ENCODE data around the gene NQO2. TPM values are rescaled to one million over a fixed set of nuclear protein-coding genes. Genes with fewer than 3 reads are reported as not detected.

The NQO2 gene
- total and polyA plus RNA-seq, 2 of the 13 experiments (the other 11 are each of a cell fraction or from before 2014, with no cell fraction given): 32.2 to 56.5 TPM

GRCh38 chr6:2990932-2991506 lies 8.7 kb upstream of the NQO2 start:
- in situ Hi-C loops (cut with HindIII; ENCODE audit: extremely low pct_ligation_motif_present, low pct_unique_long_range_greater_than_20kb): loop anchor here (10.0 kb wide), 1 partner anchor 264 kb away; the partner anchor contains the start of gene PSMG4
- FAIRE-seq: no peak
- Histone ChIP-seq H3K27me3 (ENCODE audit: control insufficient read depth in 1 of 2, insufficient read depth in 2 of 2, low read length in 2 of 2) (no peaks in the 10 kb centered on the region; a peak in 1 of 5 replicates), H3K4me1 (ENCODE audit: insufficient read depth, low read length) (peaks cover 58% of the 10 kb centered on the region), H3K4me3 (replicated peaks in 1 of 3; ENCODE audit: insufficient read depth in 1 of 3, low read depth in 2 of 3, low read length in 3 of 3) (peak overlapping the region; percentile 72 to 81 (median 78)), H3K79me2 (ENCODE audit: insufficient read depth, low read length) (no peaks in the 10 kb centered on the region), H3K9ac (ENCODE audit: insufficient read depth, low read depth, low read length) (peak overlapping the region; percentile 94), H3K4me2 (ENCODE audit: low read depth, low read length) (peak overlapping the region; percentile 84), H4K20me1 (ENCODE audit: insufficient read depth, low read length) (no peaks in the 10 kb centered on the region), H2AFZ (ENCODE audit: low read length) (peak overlapping the region; percentile 95), H3K9me3 (ENCODE audit: low read length) (no peaks in the 10 kb centered on the region), H3K36me3 (replicated peaks in 1 of 2; ENCODE audit: control insufficient read depth in 1 of 2, insufficient read depth in 2 of 2, low read length in 2 of 2) (no peaks in the 10 kb centered on the region), H3K27ac (ENCODE audit: extremely low read length, insufficient read depth, low read length) (peak overlapping the region; percentile 96)
- CTCF ChIA-PET (ENCODE audit: low intra/inter-chr PET ratio, low total read pairs): interaction anchor here (4.4 kb wide), 1 partner anchor 38 kb away, joined by 60 read pairs; no protein-coding TSS in a partner anchor
- DNase-seq (ENCODE audit: low spot score): no peak
- intact Hi-C loops (cut with micrococcal nuclease; ENCODE audit: unreplicated experiment): no loop called here
- BruUV-seq (replicated peaks): no TSS peak
- ATAC-seq: no peak
- WGBS (ENCODE audit: low lambda C conversion rate): under 1% methylated on average over 10 of the region's 10 CpGs
- POLR2A ChIA-PET: interaction anchor here (0.8 to 5.0 kb wide), 19 partner anchors 9 to 1030 kb away, joined by 3 to 118 read pairs (median 7); partner anchors contain the start of genes NQO2, RIPK1 and SERPINB1
- TF ChIP-seq KMT2A (CRISPR knock-in tag; IDR thresholded peaks at IDR 0.05): 0 out of 2 replicates have a peak, but pooled peaks have one; percentile 8
- TF ChIP-seq ZNF33A (CRISPR knock-in tag; IDR thresholded peaks at IDR 0.05; ENCODE audit: borderline replicate concordance): peak; percentile 12; the same call in 1 of the 2 replicates
- TF ChIP-seq POLR2G (IDR thresholded peaks at IDR 0.05; ENCODE audit: low read depth, low read length): peak; percentile 50
- TF ChIP-seq YEATS4 (CRISPR knock-in tag; IDR thresholded peaks at IDR 0.05; ENCODE audit: borderline replicate concordance): peak; percentile 14; the same call in 1 of the 2 replicates
- TF ChIP-seq ZNF510 (CRISPR knock-in tag; IDR thresholded peaks at IDR 0.05; ENCODE audit: low read depth): no peak
- no peak for TF ChIP-seq PRDM15 (CRISPR knock-in tag; IDR thresholded peaks at IDR 0.05)
- 0 out of 2 replicates have a peak, but pooled peaks have one; percentile 7 for TF ChIP-seq HDAC2 (CRISPR knock-in tag; IDR thresholded peaks at IDR 0.05)
- 0 out of 4 replicates have a peak, but pooled peaks of 1 of the 2 experiments have one; percentile 7 for TF ChIP-seq KLF16 (CRISPR knock-in tag; IDR thresholded peaks at IDR 0.05)
- TF ChIP-seq SAP130 (CRISPR knock-in tag; IDR thresholded peaks at IDR 0.05; ENCODE audit: low read depth): peak; percentile 33; the same call in 1 of the 2 replicates
- no peak for TF ChIP-seq ETV5 (CRISPR knock-in tag; IDR thresholded peaks at IDR 0.05; ENCODE audit: borderline replicate concordance)
- 0 out of 2 replicates have a peak, but pooled peaks have one; percentile 28 for TF ChIP-seq POLR2AphosphoS5 (IDR thresholded peaks at IDR 0.05; ENCODE audit: low read depth, low read length)
- TF ChIP-seq GLI4 (CRISPR knock-in tag; IDR thresholded peaks at IDR 0.05; ENCODE audit: borderline replicate concordance): 0 out of 2 replicates have a peak, but pooled peaks have one; percentile 13
- TF ChIP-seq HDAC1 (CRISPR knock-in tag; IDR thresholded peaks at IDR 0.05): 0 out of 2 replicates have a peak, but pooled peaks have one; percentile 37
- TF ChIP-seq, protein P1, sequence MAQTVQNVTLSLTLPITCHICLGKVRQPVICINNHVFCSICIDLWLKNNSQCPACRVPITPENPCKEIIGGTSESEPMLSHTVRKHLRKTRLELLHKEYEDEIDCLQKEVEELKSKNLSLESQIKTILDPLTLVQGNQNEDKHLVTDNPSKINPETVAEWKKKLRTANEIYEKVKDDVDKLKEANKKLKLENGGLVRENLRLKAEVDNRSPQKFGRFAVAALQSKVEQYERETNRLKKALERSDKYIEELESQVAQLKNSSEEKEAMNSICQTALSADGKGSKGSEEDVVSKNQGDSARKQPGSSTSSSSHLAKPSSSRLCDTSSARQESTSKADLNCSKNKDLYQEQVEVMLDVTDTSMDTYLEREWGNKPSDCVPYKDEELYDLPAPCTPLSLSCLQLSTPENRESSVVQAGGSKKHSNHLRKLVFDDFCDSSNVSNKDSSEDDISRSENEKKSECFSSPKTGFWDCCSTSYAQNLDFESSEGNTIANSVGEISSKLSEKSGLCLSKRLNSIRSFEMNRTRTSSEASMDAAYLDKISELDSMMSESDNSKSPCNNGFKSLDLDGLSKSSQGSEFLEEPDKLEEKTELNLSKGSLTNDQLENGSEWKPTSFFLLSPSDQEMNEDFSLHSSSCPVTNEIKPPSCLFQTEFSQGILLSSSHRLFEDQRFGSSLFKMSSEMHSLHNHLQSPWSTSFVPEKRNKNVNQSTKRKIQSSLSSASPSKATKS (CRISPR knock-in tag; IDR thresholded peaks at IDR 0.05): no peak
- TF ChIP-seq ARID2 (CRISPR knock-in tag; IDR thresholded peaks at IDR 0.05; ENCODE audit: borderline replicate concordance): 0 out of 2 replicates have a peak, but pooled peaks have one; percentile 13
- TF ChIP-seq CSRNP1 (CRISPR knock-in tag; IDR thresholded peaks at IDR 0.05): no peak
